HEK293T (cell line): ENCODE data around the gene ANKRD33B.

Source experiments
- CTCF ChIA-PET: fragments of 350-600 bp; formaldehyde crosslinking; extraction: SDS; loops from one replicate; lab custom pipeline; 2021; ENCODE audit warnings: antibody characterized with exemption, inconsistent platforms; lab: Yijun Ruan, JAX
- POLR2A ChIA-PET: fragments of 350-600 bp; formaldehyde crosslinking; extraction: SDS; loops from one replicate; lab custom pipeline; 2020; ENCODE audit warnings: antibody characterized with exemption, inconsistent platforms; lab: Yijun Ruan, JAX
- DNase-seq: peaks from one replicate; pipeline ENCODE4 v3.0.0; 2012; ENCODE audit warnings: mixed read lengths; ENCODE audit errors: extremely low spot score
- ARNT ChIP-seq: fragments of 450-650 bp; IDR thresholded peaks from 2 replicates; pipeline ENCODE4 v1.6.1; 2017; ENCODE audit warnings: mild to moderate bottlenecking
- BHLHE40 ChIP-seq: fragments of 450-650 bp; IDR thresholded peaks from 2 replicates; pipeline ENCODE4 v1.6.1; 2016; ENCODE audit warnings: mild to moderate bottlenecking, moderate library complexity, borderline replicate concordance
- CTBP1 ChIP-seq: fragments of 450-650 bp; IDR thresholded peaks from 2 replicates; pipeline ENCODE4 v1.6.1; 2016; ENCODE audit warnings: borderline replicate concordance
- ELF4 ChIP-seq: fragments of 450-650 bp; IDR thresholded peaks from 2 replicates; pipeline ENCODE4 v1.6.1; 2017; ENCODE audit warnings: antibody characterized with exemption
- FOXA1 ChIP-seq: fragments of 450-650 bp; IDR thresholded peaks from 2 replicates; pipeline ENCODE4 v1.6.1; 2016; ENCODE audit warnings: mild to moderate bottlenecking
- FOXK2 ChIP-seq: fragments of 450-650 bp; IDR thresholded peaks from 2 replicates; pipeline ENCODE4 v1.6.1; 2016; ENCODE audit warnings: mild to moderate bottlenecking
- FOXM1 ChIP-seq: fragments of 450-650 bp; IDR thresholded peaks from 2 replicates; pipeline ENCODE4 v1.6.1; 2017; ENCODE audit warnings: mild to moderate bottlenecking, borderline replicate concordance
- HDGF ChIP-seq: fragments of 450-650 bp; IDR thresholded peaks from 2 replicates; pipeline ENCODE4 v1.6.1; 2017; ENCODE audit warnings: antibody characterized with exemption, borderline replicate concordance
- L3MBTL2 ChIP-seq: fragments of 450-650 bp; conservative IDR thresholded peaks from 2 replicates; pipeline ENCODE4 v1.6.1; 2016; ENCODE audit warnings: mild to moderate bottlenecking
- LEF1 ChIP-seq: fragments of 450-650 bp; IDR thresholded peaks from 2 replicates; pipeline ENCODE4 v1.6.1; 2017; ENCODE audit warnings: mild to moderate bottlenecking, borderline replicate concordance
- NFRKB ChIP-seq: fragments of 450-650 bp; IDR thresholded peaks from 2 replicates; pipeline ENCODE4 v1.6.1; 2016; ENCODE audit warnings: mild to moderate bottlenecking, moderate library complexity
- PKNOX1 ChIP-seq: fragments of 450-650 bp; IDR thresholded peaks from 2 replicates; pipeline ENCODE4 v1.6.1; 2016
- SP1 ChIP-seq: fragments of 450-650 bp; IDR thresholded peaks from 2 replicates; pipeline ENCODE4 v1.6.1; 2017
- SUZ12 ChIP-seq: fragments of 450-650 bp; IDR thresholded peaks from 2 replicates; pipeline ENCODE4 v1.6.1; 2016; ENCODE audit warnings: mild to moderate bottlenecking
- TARDBP ChIP-seq: fragments of 450-650 bp; IDR thresholded peaks from 2 replicates; pipeline ENCODE4 v1.6.1; 2016
- ZNF384 ChIP-seq: fragments of 450-650 bp; IDR thresholded peaks from 2 replicates; pipeline ENCODE4 v1.6.1; 2016

ANKRD33B gene

DNA sequence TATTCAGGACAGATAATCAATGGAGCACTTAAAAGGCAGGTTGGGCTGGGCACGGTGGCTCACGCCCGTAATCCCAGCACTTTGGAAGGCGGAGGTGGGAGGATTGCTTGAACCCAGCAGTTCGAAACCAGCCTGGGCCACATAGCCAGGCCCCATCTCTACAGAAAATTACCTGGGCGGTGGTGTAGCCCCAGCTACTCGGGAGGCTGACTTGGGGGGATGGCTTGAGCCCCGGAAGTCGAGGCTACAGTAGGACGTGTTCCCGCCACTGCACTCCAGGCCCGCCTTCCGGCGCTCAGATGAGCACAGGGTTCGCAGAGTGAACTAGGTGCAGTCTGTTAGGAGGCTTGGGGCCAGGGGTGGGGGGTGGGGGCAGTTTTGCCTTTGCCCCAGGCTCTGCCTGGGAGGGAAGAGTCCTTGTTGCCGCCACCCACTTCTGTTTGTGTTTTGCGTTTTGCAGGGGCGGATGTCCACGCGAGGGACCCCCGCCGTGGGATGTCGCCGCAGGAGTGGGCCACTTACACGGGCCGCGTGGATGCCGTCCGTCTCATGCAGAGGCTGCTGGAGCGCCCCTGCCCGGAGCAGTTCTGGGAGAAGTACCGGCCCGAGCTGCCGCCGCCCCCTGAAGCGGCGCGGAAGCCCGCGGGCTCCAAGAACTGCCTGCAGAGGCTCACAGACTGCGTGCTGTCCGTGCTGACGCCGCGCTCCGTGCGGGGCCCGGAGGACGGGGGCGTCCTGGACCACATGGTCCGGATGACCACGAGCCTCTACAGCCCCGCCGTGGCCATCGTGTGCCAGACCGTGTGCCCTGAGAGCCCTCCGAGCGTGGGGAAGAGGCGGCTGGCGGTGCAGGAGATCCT, 85.2 kb downstream of the ANKRD33B start:
- ChIA-PET CTCF (no interaction called here), POLR2A (no interaction called here)
- no peak for DNase-seq
- TF ChIP-seq CTBP1 (no peak), HDGF (no peak), SP1 (no peak), PKNOX1 (no peak), SUZ12 (no peak), FOXA1 (no peak), BHLHE40 (no peak), FOXK2 (no peak), FOXM1 (no peak), NFRKB (no peak), TARDBP (no peak)

DNA sequence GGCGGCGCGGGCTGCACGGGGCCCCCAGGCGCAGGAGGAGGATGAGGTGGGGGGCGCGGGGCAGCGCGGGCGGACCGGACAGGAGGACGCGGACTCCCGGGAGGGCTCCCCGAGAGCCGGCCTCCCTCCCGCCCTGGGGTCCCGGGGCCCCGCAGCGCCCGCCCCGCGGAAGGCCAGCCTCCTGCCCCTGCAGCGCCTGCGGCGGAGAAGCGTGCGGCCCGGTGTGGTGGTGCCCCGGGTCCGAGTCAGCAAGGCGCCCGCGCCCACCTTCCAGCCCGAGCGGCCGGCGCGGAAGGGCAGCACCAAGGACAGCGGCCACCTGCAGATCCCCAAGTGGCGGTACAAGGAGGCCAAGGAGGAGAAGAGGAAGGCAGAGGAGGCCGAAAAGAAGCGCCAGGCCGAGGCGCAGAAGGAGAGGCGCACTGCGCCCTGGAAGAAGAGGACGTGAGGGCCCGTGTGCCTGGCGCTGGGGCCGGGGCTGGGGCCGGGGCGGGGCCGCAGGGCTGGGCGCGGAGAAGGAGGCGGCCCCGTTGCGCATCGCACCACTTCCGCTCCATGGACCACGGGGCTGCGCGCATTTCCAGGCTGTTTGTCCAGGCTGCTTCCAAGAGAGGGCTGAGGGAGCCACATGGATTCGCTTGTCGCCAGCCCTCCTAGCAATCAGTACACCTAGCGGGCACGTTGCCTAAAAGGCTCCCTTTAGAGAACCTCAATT, 86.0 kb downstream of the ANKRD33B start:
- CTCF ChIA-PET, result no interaction called here
- POLR2A ChIA-PET, result no interaction called here
- TF ChIP-seq NFRKB (no peak), L3MBTL2 (no peak), HDGF (no peak), FOXM1 (no peak), FOXA1 (no peak), FOXK2 (no peak), PKNOX1 (no peak), TARDBP (no peak), ELF4 (no peak), SUZ12 (no peak), SP1 (no peak), LEF1 (no peak), CTBP1 (no peak), ARNT (no peak), BHLHE40 (no peak), ZNF384 (no peak)
- DNase-seq, result no peak

DNA sequence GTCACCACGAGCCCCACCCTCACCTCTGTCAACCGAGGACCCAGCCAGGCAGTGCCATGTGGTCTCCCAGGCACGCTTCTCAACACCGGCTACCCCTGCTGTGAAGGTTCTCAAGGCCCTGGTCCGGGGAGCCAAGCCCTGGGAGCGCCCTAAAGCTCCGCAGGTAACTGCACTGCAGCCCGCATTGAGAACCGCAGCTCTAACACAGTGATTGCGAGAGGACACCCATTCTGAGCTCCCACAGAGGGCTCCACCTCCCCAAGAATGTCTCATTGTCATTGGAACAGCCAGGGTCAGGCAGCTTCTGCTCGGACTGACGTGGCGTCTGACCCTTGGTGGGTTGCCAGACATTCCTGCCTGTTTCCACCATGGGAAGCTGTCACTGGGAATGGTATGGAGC, 88.3 kb downstream of the ANKRD33B start:
- ChIA-PET CTCF (no interaction called here), POLR2A (no interaction called here)
- DNase-seq, result no peak
- TF ChIP-seq ELF4, result no peak
- no peak for TF ChIP-seq LEF1
- TF ChIP-seq SP1, result no peak
- TF ChIP-seq CTBP1, result no peak
- no peak for TF ChIP-seq ARNT
- TF ChIP-seq FOXK2, result no peak
- TF ChIP-seq ZNF384, result no peak
- TF ChIP-seq BHLHE40, result no peak
- TF ChIP-seq SUZ12, result no peak
- TF ChIP-seq NFRKB, result no peak
- TF ChIP-seq PKNOX1, result no peak
- TF ChIP-seq FOXA1, result no peak

- ChIA-PET POLR2A (no interaction called here), CTCF (no interaction called here)
- DNase-seq, result no peak
- no peak for TF ChIP-seq FOXM1
Measured at GRCh38 chr5:10652606-10653005, 88.7 kb downstream of the ANKRD33B start.

- CTCF ChIA-PET, result no interaction called here
- POLR2A ChIA-PET, result no interaction called here
- TF ChIP-seq TARDBP (no peak), LEF1 (no peak), ARNT (no peak), FOXA1 (no peak), PKNOX1 (no peak), ELF4 (no peak), HDGF (no peak), NFRKB (no peak)
- DNase-seq, result no peak
Measured at GRCh38 chr5:10653043-10653442, 89.2 kb downstream of the ANKRD33B start.
